Limb (tissue), 2 donors: ENCODE results near the gene CARMIL3.
A peak's percentile ranks its signal among the peaks of the same experiment; 100 is the strongest.
"Not testable (repeated sequence)": the region's sequence is repeated elsewhere in the genome, so short reads cannot be mapped to it uniquely, and the experiment has no call there.

ENCODE experiments used
- DNase-seq, 2 donors: peaks; one replicate each; pipeline ENCODE4 v3.0.0-alpha.2; 2016; ENCODE audit errors: extremely low spot score in 2 of 2

CARMIL3 gene

GRCh38 chr14:24051789-24052655 is at the start of gene CARMIL3:
TSS of gene CARMIL3 (plus strand) at chr14:24052009. CDS start at chr14:24052154, 145 bp downstream.
- peak; percentile 54 to 86 for DNase-seq

GRCh38 chr14:24006471-24006816 is 45.4 kb upstream of the CARMIL3 start:
- DNase-seq = not testable (repeated sequence)

- peak in 1 of 2 donors; percentile 83 for DNase-seq
Observed at GRCh38 chr14:24006817-24007652, 44.8 kb upstream of the CARMIL3 start.

GRCh38 chr14:24011051-24011450 is 40.8 kb upstream of the CARMIL3 start:
- DNase-seq = no peak

- DNase-seq = not testable (repeated sequence)
Observed at GRCh38 chr14:24012726-24013273, 39.0 kb upstream of the CARMIL3 start.

- DNase-seq = peak in 1 of 2 donors; percentile 71
Observed at GRCh38 chr14:24013654-24014514, 37.9 kb upstream of the CARMIL3 start.

- not testable (repeated sequence) for DNase-seq
Observed at GRCh38 chr14:24015745-24016144, 36.1 kb upstream of the CARMIL3 start.

GRCh38 chr14:24018978-24019377 is 32.8 kb upstream of the CARMIL3 start:
- DNase-seq = not testable (repeated sequence)

- DNase-seq = not testable (repeated sequence)
Observed at GRCh38 chr14:24019944-24020343, 31.9 kb upstream of the CARMIL3 start.

GRCh38 chr14:24020520-24020919 is 31.3 kb upstream of the CARMIL3 start:
- DNase-seq = not testable (repeated sequence)

GRCh38 chr14:24024939-24025418 is 26.8 kb upstream of the CARMIL3 start:
- not testable (repeated sequence) for DNase-seq

GRCh38 chr14:24029687-24030086 is 22.1 kb upstream of the CARMIL3 start:
- not testable (repeated sequence) for DNase-seq

- DNase-seq = not testable (repeated sequence)
Observed at GRCh38 chr14:24031331-24031730, 20.5 kb upstream of the CARMIL3 start.

GRCh38 chr14:24032727-24033418 is 18.9 kb upstream of the CARMIL3 start:
- DNase-seq = no peak

GRCh38 chr14:24035769-24036168 is 16.0 kb upstream of the CARMIL3 start:
- DNase-seq = not testable (repeated sequence)

GRCh38 chr14:24036169-24036962 is 15.4 kb upstream of the CARMIL3 start:
- DNase-seq = peak; percentile 78 to 88

GRCh38 chr14:24036963-24037657 is 14.7 kb upstream of the CARMIL3 start:
- not testable (repeated sequence) for DNase-seq

- DNase-seq = no peak
Observed at GRCh38 chr14:24037658-24038037, 14.2 kb upstream of the CARMIL3 start.

GRCh38 chr14:24038686-24039085 is 13.1 kb upstream of the CARMIL3 start:
- DNase-seq = no peak
